K562 (cell line): ENCODE data around the gene PRICKLE2.

ENCODE experiments used
- IFI16 ChIP-seq: fragments of 250-450 bp; sonication (Bioruptor Pico); IDR thresholded peaks from 2 replicates; pipeline ENCODE4 v2.1.2; 2022; ENCODE audit warnings: mild to moderate bottlenecking, inconsistent platforms
- POLR2A ChIP-seq: fragments of 450-650 bp; conservative IDR thresholded peaks from 2 replicates; pipeline ENCODE4 v1.6.1; 2016
- USF2 ChIP-seq: sonication (generic); formaldehyde crosslinking; IDR thresholded peaks from 2 replicates; pipeline ENCODE4 v1.5.0; 2020; ENCODE audit warnings: missing genetic modification reagents
- TF ChIP-seq, protein P1 (sequence below), 3 experiments: IDR thresholded peaks in 2 of 3; conservative IDR thresholded peaks in 1 of 3; 2 replicates each; pipeline ENCODE4 v1.5.1; 2011 to 2012; ENCODE audit warnings: low read length in 3 of 3, mild to moderate bottlenecking in 3 of 3, control low read depth in 2 of 3, improper control_type of control experiment in 1 of 3, inconsistent platforms in 1 of 3, low read depth in 1 of 3, mixed read lengths in 1 of 3, moderate library complexity in 1 of 3; ENCODE audit not compliant: insufficient read depth in 2 of 3

DNA sequence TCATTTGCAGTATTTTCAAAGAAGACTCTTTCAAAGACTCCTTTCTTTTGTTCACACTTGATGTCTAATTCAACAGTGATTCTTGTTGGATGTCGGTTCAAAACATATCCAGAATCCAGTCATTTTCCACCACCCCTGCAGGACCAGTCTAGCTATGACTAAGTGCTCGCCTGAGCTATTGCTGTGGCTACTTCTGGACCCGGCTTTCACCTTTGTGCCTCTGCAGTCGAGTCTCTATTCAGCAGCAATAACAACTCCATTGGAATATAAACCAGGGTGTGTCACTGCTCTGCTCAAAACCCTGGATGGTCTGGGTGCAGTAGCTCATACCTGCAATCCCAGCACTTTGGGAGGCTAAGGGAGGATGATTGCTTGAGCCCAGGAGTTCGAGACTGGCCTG, 55.0 kb downstream of the PRICKLE2 start:
- no peak for TF ChIP-seq USF2
- no peak for TF ChIP-seq IFI16 (CRISPR knock-in tag)
- TF ChIP-seq POLR2A, result no peak
- TF ChIP-seq, protein P1, sequence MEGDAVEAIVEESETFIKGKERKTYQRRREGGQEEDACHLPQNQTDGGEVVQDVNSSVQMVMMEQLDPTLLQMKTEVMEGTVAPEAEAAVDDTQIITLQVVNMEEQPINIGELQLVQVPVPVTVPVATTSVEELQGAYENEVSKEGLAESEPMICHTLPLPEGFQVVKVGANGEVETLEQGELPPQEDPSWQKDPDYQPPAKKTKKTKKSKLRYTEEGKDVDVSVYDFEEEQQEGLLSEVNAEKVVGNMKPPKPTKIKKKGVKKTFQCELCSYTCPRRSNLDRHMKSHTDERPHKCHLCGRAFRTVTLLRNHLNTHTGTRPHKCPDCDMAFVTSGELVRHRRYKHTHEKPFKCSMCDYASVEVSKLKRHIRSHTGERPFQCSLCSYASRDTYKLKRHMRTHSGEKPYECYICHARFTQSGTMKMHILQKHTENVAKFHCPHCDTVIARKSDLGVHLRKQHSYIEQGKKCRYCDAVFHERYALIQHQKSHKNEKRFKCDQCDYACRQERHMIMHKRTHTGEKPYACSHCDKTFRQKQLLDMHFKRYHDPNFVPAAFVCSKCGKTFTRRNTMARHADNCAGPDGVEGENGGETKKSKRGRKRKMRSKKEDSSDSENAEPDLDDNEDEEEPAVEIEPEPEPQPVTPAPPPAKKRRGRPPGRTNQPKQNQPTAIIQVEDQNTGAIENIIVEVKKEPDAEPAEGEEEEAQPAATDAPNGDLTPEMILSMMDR (IDR thresholded peaks at IDR 0.05 in 2 of 3, conservative IDR thresholded peaks at IDR 0.05 in 1 of 3; ENCODE audit: insufficient read depth in 2 of 3, low read depth in 1 of 3, low read length in 3 of 3), result no peak
